Measurements from ENCODE around the gene KIF1C.
"Not testable (repeated sequence)": the region's sequence is repeated elsewhere in the genome, so short reads cannot be mapped to it uniquely, and the experiment has no call there.

Gene KIF1C

DNA sequence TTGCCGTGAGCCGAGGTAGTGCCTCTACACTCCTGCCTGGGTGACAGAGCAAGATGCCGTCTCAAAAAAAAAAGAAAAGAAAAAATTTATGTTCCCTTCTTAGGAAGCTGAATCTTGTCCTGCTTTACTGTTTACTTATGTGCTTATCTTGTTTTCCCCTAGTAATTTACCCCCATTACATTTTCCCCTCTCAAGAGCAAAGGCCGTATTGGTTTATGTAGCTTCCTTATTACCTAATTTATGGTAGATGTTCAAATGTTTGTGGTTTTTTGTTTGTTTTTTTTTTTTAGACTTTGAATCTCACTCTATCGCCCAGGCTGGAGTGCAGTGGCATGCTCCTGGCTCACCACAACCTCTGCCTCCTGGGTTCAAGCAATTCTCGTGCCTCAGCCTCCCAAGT, 47.7 kb downstream of the KIF1C start:
- DNase-seq (ENCODE audit: low spot score): no peak

DNA sequence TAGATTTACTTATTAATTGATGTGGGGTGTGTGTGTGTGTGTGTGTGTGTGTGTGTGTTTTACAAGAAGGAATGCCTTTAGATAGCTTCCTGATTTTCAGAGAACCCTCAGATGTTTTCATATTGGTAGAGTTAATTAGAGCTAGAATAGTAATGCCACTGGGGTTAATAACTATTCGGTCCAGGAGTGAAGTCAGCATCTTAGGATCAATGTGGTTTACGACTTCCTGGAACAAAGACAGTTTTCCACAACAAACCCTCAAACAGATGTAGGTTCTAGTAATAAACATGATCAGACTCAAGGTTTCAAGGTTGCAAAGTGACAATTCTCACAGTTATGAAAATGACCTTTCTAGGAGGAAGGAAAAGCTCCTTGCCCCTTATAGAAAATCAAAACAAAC, 49.7 kb downstream of the KIF1C start:
- DNase-seq (ENCODE audit: low spot score): peak; percentile 51

DNA sequence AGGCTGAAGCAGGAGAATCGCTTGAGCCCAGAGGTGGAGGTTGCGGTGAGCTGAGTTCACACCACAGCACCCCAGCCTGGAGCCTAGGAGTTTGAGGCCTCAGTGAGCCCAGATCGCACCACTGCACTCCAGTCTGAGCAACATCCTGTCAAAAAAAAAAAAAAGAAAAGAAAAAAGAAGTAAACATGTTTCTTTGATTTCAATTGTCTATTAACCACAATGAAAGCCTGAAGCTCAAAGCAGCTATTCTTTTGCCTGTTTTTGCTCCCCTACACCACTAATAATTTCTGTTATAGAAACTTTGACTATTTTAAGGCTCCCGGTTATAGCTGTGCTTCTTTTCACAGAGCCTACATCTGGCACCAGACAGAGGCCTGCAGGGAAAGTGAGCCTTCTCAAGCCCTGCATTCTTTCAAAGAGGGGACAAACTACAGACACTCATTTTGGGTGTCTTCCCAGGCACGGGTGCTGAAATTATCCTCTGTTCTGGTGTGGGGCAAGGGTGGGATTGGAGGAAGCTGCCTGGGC, 51.6 kb downstream of the KIF1C start:
- DNase-seq (ENCODE audit: low spot score): peak; percentile 80

DNA sequence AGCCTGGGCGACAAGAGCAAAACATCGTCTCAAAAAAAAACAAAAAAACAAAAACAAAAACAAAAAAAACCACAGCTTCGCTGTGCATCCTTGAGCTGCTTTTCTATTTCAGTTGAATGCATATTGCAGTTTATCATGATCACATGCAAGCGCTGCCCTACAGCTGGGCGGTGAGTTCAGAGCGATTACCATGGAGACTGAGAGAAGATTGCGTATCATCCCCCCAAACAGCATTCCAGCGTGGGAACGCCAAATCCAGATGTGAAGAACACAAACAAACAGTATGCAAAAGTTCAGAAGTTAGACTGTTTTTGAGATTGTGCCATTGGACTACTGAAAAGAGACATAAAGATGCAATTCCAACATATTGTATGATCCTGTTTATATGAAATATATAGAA, 52.5 kb downstream of the KIF1C start:
- no peak for DNase-seq (ENCODE audit: low spot score)

DNA sequence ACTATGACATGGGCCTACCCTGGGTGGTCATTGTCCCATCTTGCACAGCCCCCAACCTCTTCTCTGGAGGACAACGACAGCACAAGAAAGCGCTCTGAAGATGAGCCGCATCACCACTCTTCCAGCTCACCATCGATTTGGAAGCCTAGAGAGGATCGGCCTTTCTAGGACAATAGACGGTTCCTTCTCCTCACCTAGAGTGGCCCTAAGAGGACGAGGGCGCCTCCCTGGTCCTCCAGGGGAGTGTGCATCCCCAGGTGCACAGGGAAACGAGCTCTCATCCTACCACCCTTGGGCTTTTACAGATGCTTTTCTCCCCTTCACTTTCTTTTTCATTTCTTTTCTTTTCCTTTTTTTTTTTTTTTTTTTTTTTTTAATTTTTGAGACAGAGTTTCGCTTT, 57.8 kb downstream of the KIF1C start:
- DNase-seq (ENCODE audit: low spot score): no peak

DNA sequence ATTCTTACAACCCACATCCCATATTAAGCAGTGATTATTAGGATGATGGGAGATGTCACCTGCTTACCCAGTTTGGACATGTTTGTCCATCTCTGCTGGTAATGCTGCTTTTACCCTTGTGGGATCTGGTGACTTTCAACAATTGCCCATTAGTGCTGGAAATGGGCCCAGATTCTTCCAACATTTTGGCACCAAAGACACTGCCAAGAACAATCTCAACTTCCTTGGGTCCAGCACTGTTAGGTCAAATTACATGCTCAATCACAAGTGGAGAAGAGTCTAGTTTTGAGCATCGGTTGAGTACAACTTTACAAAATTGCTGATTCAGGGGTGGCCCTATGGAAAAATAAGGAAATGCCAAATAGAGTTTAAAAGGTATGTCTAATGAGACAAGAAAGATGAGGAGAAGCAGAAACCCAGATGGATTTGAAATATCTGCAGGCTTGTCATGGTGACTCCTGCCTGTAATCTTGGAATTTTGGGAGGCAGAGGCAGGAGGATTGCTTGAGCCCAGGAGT, 67.5 kb downstream of the KIF1C start:
- no peak for DNase-seq (ENCODE audit: low spot score)

DNA sequence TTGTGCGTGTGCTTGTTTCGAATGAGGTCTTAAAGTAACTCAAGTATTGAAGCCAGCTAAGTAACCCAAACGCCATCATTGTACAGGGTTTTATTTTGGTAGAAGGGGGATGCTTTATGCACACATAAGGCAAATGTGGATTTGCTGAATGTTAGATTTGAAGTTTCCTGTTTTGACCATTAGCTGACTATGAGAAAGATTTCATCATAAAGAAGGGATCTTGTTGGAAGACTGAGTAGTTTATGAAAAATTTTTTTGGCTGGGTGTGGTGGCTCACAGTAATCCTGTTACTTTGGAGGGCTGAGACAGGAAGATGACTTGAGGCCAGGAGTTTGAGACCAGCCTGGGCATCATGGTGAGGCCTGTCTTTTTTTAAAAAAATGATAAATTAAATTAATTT, 70.5 kb downstream of the KIF1C start:
- no peak for DNase-seq (ENCODE audit: low spot score)

DNA sequence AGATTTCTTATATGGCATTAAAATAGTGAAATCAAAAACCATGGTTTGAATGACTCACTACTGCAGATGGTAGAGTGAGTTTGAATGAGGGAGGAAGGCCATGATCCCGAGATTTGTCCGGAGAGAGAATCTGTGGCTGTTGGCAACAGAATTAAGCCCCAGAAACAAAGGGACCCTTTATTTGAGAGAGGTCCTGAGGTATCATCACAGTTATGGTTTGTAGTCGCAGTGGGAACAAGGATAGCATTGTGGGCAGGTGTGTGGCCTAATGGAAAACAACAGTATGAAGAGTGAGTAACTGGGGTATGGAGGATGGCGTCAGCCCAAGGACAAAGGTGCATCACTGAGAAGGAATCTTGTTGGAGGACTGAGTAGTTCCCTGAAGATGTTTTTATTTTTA, 72.0 kb downstream of the KIF1C start:
- DNase-seq (ENCODE audit: low spot score): no peak

DNA sequence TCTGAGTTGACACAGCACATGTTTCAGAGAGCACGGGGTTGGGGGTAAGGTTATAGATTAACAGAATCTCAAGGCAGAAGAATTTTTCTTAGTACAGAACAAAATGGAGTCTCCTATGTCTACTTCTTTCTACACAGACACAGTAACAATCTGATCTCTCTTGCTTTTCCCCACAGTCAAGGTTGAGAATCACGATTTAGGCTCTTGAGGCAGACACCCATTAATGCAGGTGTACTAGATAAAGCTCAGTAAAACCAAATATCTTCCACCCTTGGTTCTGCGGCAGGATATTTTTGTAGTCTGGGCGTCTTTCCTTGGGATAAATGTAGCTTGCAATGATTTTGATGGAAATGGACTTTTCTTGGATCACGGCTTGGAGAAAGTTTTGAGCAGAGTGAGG, 77.7 kb downstream of the KIF1C start:
- DNase-seq (ENCODE audit: low spot score): not testable (repeated sequence)

DNA sequence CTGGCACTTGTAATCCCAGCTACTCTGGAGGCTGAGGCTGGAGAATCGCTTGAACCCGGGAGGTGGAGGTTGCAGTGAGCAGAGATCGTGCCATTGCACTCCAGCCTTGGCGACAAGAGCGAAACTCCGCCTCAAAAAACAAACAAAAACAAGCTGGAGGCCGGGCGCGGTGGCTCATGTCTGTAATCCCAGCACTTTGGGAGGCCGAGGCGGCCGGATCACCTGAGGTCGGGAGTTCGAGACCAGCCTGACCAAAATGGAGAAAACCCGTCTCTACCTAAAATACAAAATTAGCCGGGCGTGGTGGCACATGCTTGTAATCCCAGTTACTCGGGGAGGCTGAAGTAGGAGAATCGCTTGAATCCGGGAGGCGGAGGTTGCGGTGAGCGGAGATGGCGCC, 79.5 kb downstream of the KIF1C start:
- not testable (repeated sequence) for DNase-seq (ENCODE audit: low spot score)

DNA sequence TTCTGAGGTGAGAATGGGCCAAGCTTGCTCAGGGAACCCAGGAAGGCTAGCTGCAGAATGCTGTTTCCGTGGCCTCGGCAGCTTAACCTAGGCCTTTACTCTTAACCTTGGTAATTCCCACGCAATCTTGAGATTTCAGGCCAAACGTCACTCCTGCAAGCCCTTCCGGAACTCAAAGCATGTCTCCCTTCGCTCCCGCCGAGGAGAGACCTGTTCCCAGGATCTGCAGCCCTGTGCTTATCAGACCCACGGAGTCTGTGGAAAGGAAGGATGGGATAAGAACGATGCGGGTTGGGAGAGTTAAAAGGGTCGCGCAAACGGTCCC, 80.0 kb downstream of the KIF1C start:
- no peak for DNase-seq (ENCODE audit: low spot score)
